Naive thymus-derived CD4-positive, alpha-beta T cell (primary cell): Measurements from ENCODE around the gene RFX3. TPM values are rescaled to one million over a fixed set of nuclear protein-coding genes. Genes with fewer than 3 reads are reported as not detected.

ENCODE experiments used
- ATAC-seq: fragments of 150-1000 bp; cut with Tn5 transposase; 2 replicates; pipeline ENCODE4 v1.10.0; 2021; ENCODE audit warnings: mild to moderate bottlenecking, moderate library complexity
- CTCF ChIA-PET: fragments of 350-600 bp; sonication (Branson Sonifier 250); formaldehyde crosslinking; loops from one replicate; lab custom pipeline; 2021; ENCODE audit warnings: antibody characterized with exemption; lab: Charles Lee
- POLR2A ChIA-PET: fragments of 350-600 bp; sonication (Branson Sonifier 250); formaldehyde crosslinking; loops from one replicate; lab custom pipeline; 2021; ENCODE audit warnings: antibody characterized with exemption, inconsistent platforms; lab: Charles Lee
- DNase-seq, 9 donors: peaks; one replicate each; pipeline versions ENCODE4 v3.0.0 to v3.0.0-alpha.2; 2020 to 2022; ENCODE audit warnings: mixed read lengths in 1 of 9
- H3K27ac ChIP-seq: one replicate; pipeline ENCODE4 v1.7.0; 2013; ENCODE audit warnings: mild to moderate bottlenecking, low read depth, low read length, moderate library complexity
- H3K27me3 ChIP-seq, 2 donors: one replicate each; pipeline ENCODE4 v1.7.0; 2013; ENCODE audit warnings: low read length in 2 of 2, mild to moderate bottlenecking in 2 of 2, moderate library complexity in 2 of 2; ENCODE audit not compliant: control insufficient read depth in 2 of 2, insufficient read depth in 2 of 2
- H3K36me3 ChIP-seq, 3 experiments: 1 replicate in 2 of 3; 2 replicates in 1 of 3; pipeline ENCODE4 v1.7.0; 2013; ENCODE audit warnings: low read length in 3 of 3, mild to moderate bottlenecking in 3 of 3, moderate library complexity in 1 of 3; ENCODE audit not compliant: insufficient read depth in 3 of 3, control insufficient read depth in 2 of 3
- H3K4me1 ChIP-seq, 2 donors: one replicate each; pipeline ENCODE4 v1.7.0; 2013; ENCODE audit warnings: low read length in 2 of 2, mild to moderate bottlenecking in 2 of 2, moderate library complexity in 1 of 2; ENCODE audit not compliant: control insufficient read depth in 2 of 2, insufficient read depth in 2 of 2
- H3K4me3 ChIP-seq: 2 replicates; pipeline ENCODE4 v1.7.0; 2013; ENCODE audit warnings: mild to moderate bottlenecking, low read length
- H3K9me3 ChIP-seq, 3 experiments: 1 replicate in 2 of 3; 2 replicates in 1 of 3; pipeline ENCODE4 v1.7.0; 2013; ENCODE audit warnings: low read length in 3 of 3; ENCODE audit not compliant: control insufficient read depth in 2 of 3
- H3K27ac Mint-ChIP-seq, 9 donors: one replicate each; pipeline ENCODE4 v1.8.0; 2020 to 2022; ENCODE audit warnings: mixed read lengths in 9 of 9, mild to moderate bottlenecking in 8 of 9, moderate library complexity in 5 of 9, inconsistent platforms in 2 of 9
- H3K27me3 Mint-ChIP-seq, 5 donors: one replicate each; pipeline ENCODE4 v1.8.0; 2021 to 2022; ENCODE audit warnings: mixed read lengths in 5 of 5, mild to moderate bottlenecking in 1 of 5
- H3K36me3 Mint-ChIP-seq, 5 donors: one replicate each; pipeline ENCODE4 v1.8.0; 2020 to 2022; ENCODE audit warnings: mixed read lengths in 5 of 5, mild to moderate bottlenecking in 3 of 5, inconsistent platforms in 1 of 5
- H3K4me1 Mint-ChIP-seq, 7 donors: one replicate each; pipeline ENCODE4 v1.8.0; 2020 to 2022; ENCODE audit warnings: mixed read lengths in 7 of 7, mild to moderate bottlenecking in 3 of 7, inconsistent platforms in 1 of 7
- H3K4me3 Mint-ChIP-seq, 10 donors: one replicate each; pipeline ENCODE4 v1.8.0; 2020 to 2022; ENCODE audit warnings: mild to moderate bottlenecking in 10 of 10, mixed read lengths in 10 of 10, moderate library complexity in 6 of 10, inconsistent platforms in 2 of 10
- H3K9me3 Mint-ChIP-seq, 11 donors: one replicate each; pipeline ENCODE4 v1.8.0; 2020 to 2022; ENCODE audit warnings: mixed read lengths in 11 of 11, mild to moderate bottlenecking in 4 of 11, inconsistent platforms in 1 of 11, moderate library complexity in 1 of 11
- intact Hi-C, 2 donors: fragments of 100-400 bp; cut with micrococcal nuclease; formaldehyde crosslinking; loops; one replicate each; pipeline ENCODE4 v1.15.1; 2023
- polyA plus RNA-seq, 2 donors: library from polyadenylated mRNA; unstranded; fragments of 300-500 nt; fragmentation: Illumina TruSeq; gene quantifications; one replicate each; pipeline ENCODE4 v1.2.3, GENCODE V29; 2021
- total RNA-seq, 6 experiments: library from RNA in 5 of 6; stranded (reverse) in 5 of 6; gene quantifications; 1 replicate in 5 of 6; 2 replicates in 1 of 6; pipeline ENCODE4 v1.2.3 and lab custom pipeline; 2021 to 2026

The RFX3 gene
- total and polyA plus RNA-seq, 7 experiments from 2014 or later: 6.2 to 31.7 (median 24.7) TPM

GRCh38 chr9:3478549-3478953 lies 47.2 kb downstream of the RFX3 start:
- Histone ChIP-seq H3K9me3 (peaks cover 0 to 3% (median 0%) of the 10 kb centered on the region in 3 experiments), H3K4me3 (no peak overlapping the region), H3K4me1 (peaks cover 7 to 22% of the 10 kb centered on the region in 2 donors), H3K36me3 (no peaks in the 10 kb centered on the region), H3K27me3 (no peaks in the 10 kb centered on the region), H3K27ac (peak overlapping the region; percentile 5)
- DNase-seq: peak in 5 of 9 donors; percentile 9 to 35 (median 20)
- Mint-ChIP-seq H3K27me3 (no peaks in the 10 kb centered on the region), H3K9me3 (peaks cover 0 to 17% (median 2%) of the 10 kb centered on the region in 11 donors), H3K4me1 (peaks cover 31 to 64% (median 61%) of the 10 kb centered on the region in 7 donors), H3K27ac (peak overlapping the region; percentile 87 to 98 (median 93)), H3K36me3 (peaks cover 6 to 36% (median 26%) of the 10 kb centered on the region in 5 donors), H3K4me3 (peak overlapping the region; percentile 12 to 92 (median 86))
- peak; percentile 59 for ATAC-seq
- ChIA-PET CTCF (interaction anchor here (0.7 to 2.1 kb wide), 2 partner anchors 11 to 15 kb away, joined by 4 to 6 read pairs; no protein-coding TSS in a partner anchor), POLR2A (interaction anchor here (1.0 to 5.2 kb wide), 3 partner anchors 29 to 49 kb away, joined by 3 to 56 read pairs (median 7); partner anchors contain the start of gene RFX3)
- intact Hi-C loops: no loop called here

- Histone ChIP-seq H3K27me3 (no peaks in the 10 kb centered on the region), H3K4me3 (peak overlapping the region; percentile 11), H3K27ac (peak overlapping the region; percentile 56), H3K4me1 (peaks cover 12 to 22% of the 10 kb centered on the region in 2 donors), H3K36me3 (no peaks in the 10 kb centered on the region), H3K9me3 (peaks cover 0 to 3% (median 0%) of the 10 kb centered on the region in 3 experiments)
- intact Hi-C loops: loop anchor here (1.0 to 2.0 kb wide), 3 partner anchors 13 to 49 kb away; partner anchors contain the start of gene RFX3 (in 1 of the 2)
- peaks cover 35 to 72% (median 65%) of the 10 kb centered on the region in 7 donors for H3K4me1 Mint-ChIP-seq
- peaks cover 6 to 30% (median 26%) of the 10 kb centered on the region in 5 donors for H3K36me3 Mint-ChIP-seq
- ChIA-PET CTCF (interaction anchor here (0.7 to 2.1 kb wide), 2 partner anchors 10 to 50 kb away, joined by 3 to 6 read pairs; no protein-coding TSS in a partner anchor), POLR2A (interaction anchor here (1.1 to 5.2 kb wide), 3 partner anchors 47 to 53 kb away, joined by 3 to 56 read pairs (median 7); partner anchors contain the start of gene RFX3)
- peak overlapping the region; percentile 87 to 98 (median 93) for H3K27ac Mint-ChIP-seq
- peaks cover 0 to 17% (median 2%) of the 10 kb centered on the region in 11 donors for H3K9me3 Mint-ChIP-seq
- H3K4me3 Mint-ChIP-seq: peak overlapping the region; percentile 61 to 92 (median 88)
- peak in 4 of 9 donors; percentile 11 to 45 (median 30) for DNase-seq
- no peaks in the 10 kb centered on the region for H3K27me3 Mint-ChIP-seq
- ATAC-seq: peak; percentile 40
Observed at GRCh38 chr9:3477236-3477834, 48.5 kb downstream of the RFX3 start.

GRCh38 chr9:3475300-3476020 lies 50.3 kb downstream of the RFX3 start:
- peaks cover 5 to 31% (median 22%) of the 10 kb centered on the region in 5 donors for H3K36me3 Mint-ChIP-seq
- Histone ChIP-seq H3K36me3 (no peaks in the 10 kb centered on the region), H3K9me3 (peaks cover 0 to 3% (median 0%) of the 10 kb centered on the region in 3 experiments), H3K27ac (no peak overlapping the region), H3K27me3 (no peaks in the 10 kb centered on the region), H3K4me3 (no peak overlapping the region), H3K4me1 (peaks cover 12 to 22% of the 10 kb centered on the region in 2 donors)
- H3K9me3 Mint-ChIP-seq: peaks cover 0 to 17% (median 2%) of the 10 kb centered on the region in 11 donors
- H3K27ac Mint-ChIP-seq: peak overlapping the region in 6 of 9 donors; percentile 12 to 79 (median 34)
- ChIA-PET CTCF (interaction anchor here (1.0 kb wide), 1 partner anchor 8 kb away, joined by 6 read pairs; no protein-coding TSS in a partner anchor), POLR2A (interaction anchor here (0.5 to 3.1 kb wide), 4 partner anchors 48 to 51 kb away, joined by 3 to 16 read pairs (median 6); partner anchors contain the start of gene RFX3)
- intact Hi-C loops: loop anchor here in 1 of 2 donors (2.0 kb wide), 1 partner anchor 15 kb away; no protein-coding TSS in a partner anchor
- H3K27me3 Mint-ChIP-seq: no peaks in the 10 kb centered on the region
- ATAC-seq (no peak), DNase-seq (no peak)
- H3K4me1 Mint-ChIP-seq: peaks cover 33 to 75% (median 61%) of the 10 kb centered on the region in 7 donors
- H3K4me3 Mint-ChIP-seq: peak overlapping the region in 1 of 10 donors; percentile 37

- peaks cover 31 to 68% (median 55%) of the 10 kb centered on the region in 7 donors for H3K4me1 Mint-ChIP-seq
- H3K9me3 Mint-ChIP-seq: peaks cover 0 to 17% (median 2%) of the 10 kb centered on the region in 11 donors
- DNase-seq (no peak), ATAC-seq (no peak)
- H3K27ac Mint-ChIP-seq: peak overlapping the region in 6 of 9 donors; percentile 23 to 79 (median 56)
- H3K4me3 Mint-ChIP-seq: no peak overlapping the region
- POLR2A ChIA-PET: interaction anchor here (0.6 to 3.1 kb wide), 2 partner anchors 49 to 52 kb away, joined by 3 to 16 read pairs; partner anchors contain the start of gene RFX3
- Histone ChIP-seq H3K4me3 (no peak overlapping the region), H3K27ac (no peak overlapping the region), H3K9me3 (peaks cover 0 to 3% (median 0%) of the 10 kb centered on the region in 3 experiments), H3K4me1 (peaks cover 12 to 22% of the 10 kb centered on the region in 2 donors), H3K36me3 (no peaks in the 10 kb centered on the region), H3K27me3 (no peaks in the 10 kb centered on the region)
- H3K27me3 Mint-ChIP-seq: no peaks in the 10 kb centered on the region
- CTCF ChIA-PET: no interaction called here
- H3K36me3 Mint-ChIP-seq: peaks cover 0 to 29% (median 17%) of the 10 kb centered on the region in 5 donors
- intact Hi-C loops: loop anchor here in 1 of 2 donors (5.0 kb wide), 1 partner anchor 822 kb away; no protein-coding TSS in a partner anchor
Observed at GRCh38 chr9:3474821-3475220, 51.0 kb downstream of the RFX3 start.

GRCh38 chr9:3473405-3473804 lies 52.4 kb downstream of the RFX3 start:
- H3K4me1 Mint-ChIP-seq: peaks cover 24 to 60% (median 43%) of the 10 kb centered on the region in 7 donors
- no peaks in the 10 kb centered on the region for H3K27me3 Mint-ChIP-seq
- peak overlapping the region in 1 of 9 donors; percentile 0 for H3K27ac Mint-ChIP-seq
- intact Hi-C loops: loop anchor here (1.0 to 5.0 kb wide), 2 partner anchors 8 to 824 kb away; no protein-coding TSS in a partner anchor
- Histone ChIP-seq H3K9me3 (no peaks in the 10 kb centered on the region), H3K4me1 (peaks cover 6 to 15% of the 10 kb centered on the region in 2 donors), H3K27ac (no peak overlapping the region), H3K4me3 (no peak overlapping the region), H3K27me3 (no peaks in the 10 kb centered on the region), H3K36me3 (no peaks in the 10 kb centered on the region)
- no peak overlapping the region for H3K4me3 Mint-ChIP-seq
- H3K9me3 Mint-ChIP-seq: peaks cover 0 to 12% (median 2%) of the 10 kb centered on the region in 11 donors
- ATAC-seq (peak; percentile 57), DNase-seq (no peak)
- peaks cover 0 to 22% (median 12%) of the 10 kb centered on the region in 5 donors for H3K36me3 Mint-ChIP-seq
- CTCF ChIA-PET: no interaction called here
- POLR2A ChIA-PET: interaction anchor here (0.6 to 3.1 kb wide), 2 partner anchors 10 to 53 kb away, joined by 3 to 16 read pairs; partner anchors contain the start of gene RFX3

GRCh38 chr9:3471883-3472282 lies 53.9 kb downstream of the RFX3 start:
- Histone ChIP-seq H3K9me3 (no peaks in the 10 kb centered on the region), H3K27ac (no peak overlapping the region), H3K4me1 (peaks cover 8 to 9% of the 10 kb centered on the region in 2 donors), H3K27me3 (no peaks in the 10 kb centered on the region), H3K36me3 (no peaks in the 10 kb centered on the region), H3K4me3 (no peak overlapping the region)
- Mint-ChIP-seq H3K4me1 (peaks cover 16 to 55% (median 32%) of the 10 kb centered on the region in 7 donors), H3K36me3 (peaks cover 0 to 13% (median 3%) of the 10 kb centered on the region in 5 donors), H3K27me3 (no peaks in the 10 kb centered on the region), H3K9me3 (peaks cover 0 to 1% (median 0%) of the 10 kb centered on the region in 11 donors), H3K4me3 (no peak overlapping the region), H3K27ac (no peak overlapping the region)
- intact Hi-C loops: loop anchor here in 1 of 2 donors (5.0 kb wide), 1 partner anchor 825 kb away; no protein-coding TSS in a partner anchor
- ChIA-PET CTCF (no interaction called here), POLR2A (no interaction called here)
- no peak for ATAC-seq
- DNase-seq: no peak
